H1 (cell line): ENCODE results near the gene SLC6A8. TPM values are rescaled to one million over a fixed set of nuclear protein-coding genes. Genes with fewer than 3 reads are reported as not detected.

ENCODE experiments used
- CTCF ChIA-PET: fragments of 300-600 bp; sonication (Branson Sonifier 250); formaldehyde crosslinking; loops from one replicate; lab custom pipeline; 2021; ENCODE audit not compliant: partially characterized antibody; lab: Charles Lee
- POLR2A ChIA-PET: fragments of 300-600 bp; sonication (Branson Sonifier 250); formaldehyde crosslinking; loops from one replicate; lab custom pipeline; 2021; ENCODE audit warnings: inconsistent platforms; ENCODE audit not compliant: partially characterized antibody; lab: Charles Lee
- DNase-seq, 2 experiments: peaks; one replicate each; pipeline versions ENCODE4 v3.0.0 to v3.0.0-alpha.2; 2010 to 2022; ENCODE audit warnings: low spot score in 2 of 2, low read depth in 1 of 2, mixed read lengths in 1 of 2
- FAIRE-seq: peaks from 2 replicates; lab custom pipeline; 2011; peaks lifted over from hg19 to GRCh38; lab: Jason Lieb, UNC
- H2AFZ ChIP-seq: 2 replicates; pipeline ENCODE4 v1.8.1; 2012; ENCODE audit warnings: low read length, inconsistent platforms
- H2AK5ac ChIP-seq: 2 replicates; pipeline ENCODE4 v1.6.1; 2013; ENCODE audit warnings: low read depth, low read length
- H2BK120ac ChIP-seq: replicated peaks from 2 replicates; pipeline ENCODE3; 2013; ENCODE audit warnings: low read depth, low read length, inconsistent platforms
- H2BK12ac ChIP-seq: 2 replicates; pipeline ENCODE4 v1.6.1; 2013; ENCODE audit warnings: low read depth, low read length
- H2BK15ac ChIP-seq: 2 replicates; pipeline ENCODE4 v1.6.1; 2013; ENCODE audit warnings: low read length
- H2BK20ac ChIP-seq: 2 replicates; pipeline ENCODE4 v1.6.1; 2013; ENCODE audit warnings: low read length
- H2BK5ac ChIP-seq: 2 replicates; pipeline ENCODE4 v1.6.1; 2013; ENCODE audit warnings: low read depth, low read length
- H3K14ac ChIP-seq: 2 replicates; pipeline ENCODE4 v1.6.1; 2013; ENCODE audit warnings: inconsistent platforms; ENCODE audit not compliant: insufficient read length
- H3K18ac ChIP-seq: 2 replicates; pipeline ENCODE4 v1.6.1; 2013; ENCODE audit warnings: low read length; ENCODE audit errors: extremely low read depth
- H3K23ac ChIP-seq: 2 replicates; pipeline ENCODE4 v1.6.1; 2013; ENCODE audit warnings: inconsistent platforms; ENCODE audit not compliant: insufficient read length
- H3K23me2 ChIP-seq: 2 replicates; pipeline ENCODE4 v1.6.1; 2013; ENCODE audit warnings: low read depth, low read length
- H3K27ac ChIP-seq: 2 replicates; pipeline ENCODE4 v1.6.1; 2011; ENCODE audit warnings: low read depth, low read length, inconsistent platforms
- H3K27me3 ChIP-seq, 4 experiments: replicated peaks in 1 of 4; 1 replicate in 1 of 4; 2 replicates in 3 of 4; pipeline versions ENCODE4 v1.6.1 to v1.8.1; 2011 to 2013; ENCODE audit warnings: low read length in 3 of 4, mild to moderate bottlenecking in 3 of 4, inconsistent platforms in 2 of 4, mixed read lengths in 2 of 4, moderate library complexity in 1 of 4; ENCODE audit not compliant: control insufficient read depth in 3 of 4, insufficient read depth in 3 of 4; ENCODE audit errors: extremely low read depth in 1 of 4
- H3K36me3 ChIP-seq, 4 experiments: 2 replicates each; pipeline versions ENCODE4 v1.6.1 to v1.8.1; 2011 to 2013; ENCODE audit warnings: mild to moderate bottlenecking in 4 of 4, low read length in 3 of 4, moderate library complexity in 2 of 4, control low read depth in 1 of 4, inconsistent platforms in 1 of 4; ENCODE audit not compliant: insufficient read depth in 4 of 4, control insufficient read depth in 2 of 4
- H3K4ac ChIP-seq: replicated peaks from 2 replicates; pipeline ENCODE3; 2013; ENCODE audit warnings: low read length, low read depth, mixed read lengths, inconsistent platforms; ENCODE audit not compliant: insufficient read length
- H3K4me1 ChIP-seq, 4 experiments: replicated peaks in 1 of 4; 1 replicate in 1 of 4; 2 replicates in 3 of 4; pipeline versions ENCODE4 v1.6.1 to v1.8.1; 2011 to 2013; ENCODE audit warnings: low read length in 3 of 4, inconsistent platforms in 2 of 4, mixed read lengths in 1 of 4; ENCODE audit not compliant: insufficient read depth in 4 of 4, control insufficient read depth in 3 of 4
- H3K4me2 ChIP-seq, 2 experiments: 2 replicates each; pipeline versions ENCODE4 v1.6.1 to v1.8.1; 2011 to 2013; ENCODE audit warnings: low read depth in 2 of 2, low read length in 2 of 2, control low read depth in 1 of 2, inconsistent platforms in 1 of 2, mild to moderate bottlenecking in 1 of 2; ENCODE audit not compliant: insufficient read depth in 1 of 2
- H3K4me3 ChIP-seq, 4 experiments: fragments of 200-600, 300-600 bp in 1 of 4; sonication (generic), shearing (Covaris generic), sonication (Bioruptor Twin) in 1 of 4; 2 replicates each; pipeline versions ENCODE4 v1.5.1 to v1.8.1; 2011 to 2016; ENCODE audit warnings: low read length in 4 of 4, low read depth in 3 of 4, control low read depth in 2 of 4, inconsistent platforms in 2 of 4, mild to moderate bottlenecking in 2 of 4, mixed read lengths in 1 of 4, moderate library complexity in 1 of 4; ENCODE audit not compliant: insufficient read depth in 2 of 4; ENCODE audit errors: extremely low read depth in 1 of 4
- H3K56ac ChIP-seq: replicated peaks from 2 replicates; pipeline ENCODE3; 2013; ENCODE audit warnings: low read depth, mild to moderate bottlenecking, mixed read lengths, low read length, inconsistent platforms; ENCODE audit not compliant: insufficient read length
- H3K79me1 ChIP-seq: 2 replicates; pipeline ENCODE4 v1.6.1; 2013; ENCODE audit warnings: low read depth, low read length, control low read depth
- H3K79me2 ChIP-seq, 2 experiments: 2 replicates each; pipeline versions ENCODE4 v1.6.1 to v1.8.1; 2012 to 2013; ENCODE audit warnings: low read length in 2 of 2, mild to moderate bottlenecking in 2 of 2, inconsistent platforms in 1 of 2; ENCODE audit not compliant: insufficient read depth in 2 of 2, control insufficient read depth in 1 of 2
- H3K9ac ChIP-seq, 4 experiments: replicated peaks in 1 of 4; 1 replicate in 1 of 4; 2 replicates in 3 of 4; pipeline versions ENCODE4 v1.6.1 to v1.8.1; 2011 to 2013; ENCODE audit warnings: low read depth in 3 of 4, low read length in 3 of 4, control low read depth in 2 of 4, mild to moderate bottlenecking in 2 of 4, moderate library complexity in 2 of 4, inconsistent platforms in 1 of 4; ENCODE audit errors: extremely low read depth in 1 of 4
- H3K9me3 ChIP-seq, 2 experiments: 2 replicates each; pipeline versions ENCODE4 v1.6.1 to v1.8.1; 2012 to 2013; ENCODE audit warnings: mild to moderate bottlenecking in 2 of 2, moderate library complexity in 2 of 2, control low read depth in 1 of 2, inconsistent platforms in 1 of 2, low read depth in 1 of 2, low read length in 1 of 2, mixed read lengths in 1 of 2; ENCODE audit not compliant: insufficient read depth in 2 of 2
- H4K20me1 ChIP-seq, 2 experiments: replicated peaks in 1 of 2; 2 replicates each; pipeline versions ENCODE3 to v1.8.1; 2011 to 2013; ENCODE audit warnings: inconsistent platforms in 2 of 2, low read length in 2 of 2, mild to moderate bottlenecking in 1 of 2; ENCODE audit not compliant: insufficient read depth in 2 of 2, control insufficient read depth in 1 of 2
- H4K5ac ChIP-seq: 2 replicates; pipeline ENCODE4 v1.6.1; 2013; ENCODE audit warnings: low read length, low read depth, mixed read lengths, inconsistent platforms; ENCODE audit not compliant: insufficient read length
- H4K8ac ChIP-seq: 2 replicates; pipeline ENCODE4 v1.8.0; 2013; ENCODE audit warnings: mild to moderate bottlenecking, moderate library complexity, low read length, inconsistent platforms; ENCODE audit not compliant: insufficient read depth; ENCODE audit errors: extremely low read depth
- H4K91ac ChIP-seq: replicated peaks from 2 replicates; pipeline ENCODE3; 2013; ENCODE audit warnings: low read length, mixed read lengths, inconsistent platforms; ENCODE audit not compliant: insufficient read length
- CBX8 ChIP-seq: fragments of 300-800, 300-1000 bp; sonication (generic); IDR thresholded peaks from 2 replicates; pipeline ENCODE4 v1.7.1; 2016; ENCODE audit warnings: low read depth, low read length, borderline replicate concordance
- CHD2 ChIP-seq: IDR thresholded peaks from 2 replicates; pipeline ENCODE4 v1.6.1; 2012; ENCODE audit warnings: low read length, improper control_type of control experiment
- CTBP2 ChIP-seq: IDR thresholded peaks from 2 replicates; pipeline ENCODE4 v1.7.0; 2011; ENCODE audit warnings: borderline replicate concordance, mild to moderate bottlenecking, moderate library complexity, mixed read lengths, low read length; ENCODE audit not compliant: insufficient read depth, insufficient read length
- EP300 ChIP-seq, 2 experiments: IDR thresholded peaks; 1 replicate in 1 of 2; 2 replicates in 1 of 2; pipeline ENCODE4 v1.6.1; 2011 to 2012; ENCODE audit warnings: low read depth in 2 of 2, low read length in 2 of 2, mild to moderate bottlenecking in 2 of 2, borderline replicate concordance in 1 of 2, inconsistent platforms in 1 of 2, moderate library complexity in 1 of 2
- GTF2F1 ChIP-seq: IDR thresholded peaks from 2 replicates; pipeline ENCODE4 v1.6.1; 2012; ENCODE audit warnings: low read depth, low read length, improper control_type of control experiment, borderline replicate concordance
- HDAC2 ChIP-seq, 2 experiments: fragments of 300-600 bp in 1 of 2; sonication (generic) in 1 of 2; IDR thresholded peaks; 2 replicates each; pipeline ENCODE4 v1.6.1; 2011 to 2012; ENCODE audit warnings: low read depth in 2 of 2, low read length in 2 of 2, mild to moderate bottlenecking in 2 of 2, moderate library complexity in 2 of 2, borderline replicate concordance in 1 of 2, inconsistent platforms in 1 of 2
- HDAC6 ChIP-seq: IDR thresholded peaks from one replicate; pipeline ENCODE4 v1.7.1; 2012; ENCODE audit warnings: low read depth, mild to moderate bottlenecking, inconsistent platforms, low read length, moderate library complexity
- KDM1A ChIP-seq: fragments of 200-600, 300-600 bp; sonication (generic); IDR thresholded peaks from 2 replicates; pipeline ENCODE4 v1.7.1; 2016; ENCODE audit warnings: mild to moderate bottlenecking, low read length, borderline replicate concordance
- PHF8 ChIP-seq: fragments of 200-600 bp; sonication (generic); conservative IDR thresholded peaks from 2 replicates; pipeline ENCODE4 v1.7.1; 2012; ENCODE audit warnings: low read depth, mild to moderate bottlenecking, inconsistent platforms, low read length, moderate library complexity
- SP1 ChIP-seq: IDR thresholded peaks from 2 replicates; pipeline ENCODE4 v1.6.1; 2011; ENCODE audit warnings: low read depth, low read length
- WGBS, 2 experiments: shearing (Covaris generic) in 1 of 2; methylation state at CpG; one replicate each; pipeline versions ENCODE4 v1.1.6 to v1.1.7; 2013 to 2015; ENCODE audit warnings: low lambda C conversion rate in 2 of 2, mixed read lengths in 2 of 2, inconsistent platforms in 1 of 2, low coverage in 1 of 2, missing lambda C conversion rate in 1 of 2; ENCODE audit not compliant: insufficient replicate concordance in 2 of 2, insufficient coverage in 1 of 2, insufficient read length in 1 of 2; ENCODE audit errors: extremely low coverage in 1 of 2, missing lambda C conversion rate in 1 of 2; 5-methylcytosine and 5-hydroxymethylcytosine counted together
- polyA plus RNA-seq, 7 experiments: library from polyadenylated mRNA; depleted of rRNA in 3 of 7; stranded (reverse) in 5 of 7; unstranded in 2 of 7; fragments of >200 nt in 5 of 7; fragments of 200-250 nt in 2 of 7; gene quantifications; 1 replicate in 5 of 7; 2 replicates in 1 of 7; 4 replicates in 1 of 7; pipeline versions ENCODE4 v1.2.1 to v1.2.3, GENCODE V29; 2011 to 2013; ENCODE audit warnings: missing spikeins in 2 of 7, mixed read lengths in 2 of 7
- total RNA-seq: library from RNA; stranded (reverse); fragmentation: NEBNext Ultra II Directional; extraction: Animal tissue kit (Norgen Biotek cat#: 25700); gene quantifications from 2 replicates; pipeline ENCODE4 v1.2.1, GENCODE V29; 2021
- TF ChIP-seq, protein P1 (sequence below): IDR thresholded peaks from 2 replicates; pipeline ENCODE4 v1.6.1; 2012; ENCODE audit warnings: low read length, inconsistent platforms

Gene SLC6A8
- total and polyA plus RNA-seq, 2 of the 8 experiments (the other 6 are each of a cell fraction or from before 2014, with no cell fraction given) = 87.7 to 94.7 TPM

- Histone ChIP-seq H4K8ac (no peak overlapping the region), H3K18ac (no peak overlapping the region), H2BK12ac (no peak overlapping the region), H2BK15ac (no peak overlapping the region), H3K27me3 (no peaks in the 10 kb centered on the region), H2AFZ (no peak overlapping the region), H3K14ac (no peak overlapping the region), H3K23ac (no peak overlapping the region), H2BK120ac (no peak overlapping the region), H3K79me2 (peaks cover 0 to 20% of the 10 kb centered on the region in 2 experiments; a peak in 2 of 4 replicates), H3K4ac (no peak overlapping the region), H3K27ac (no peak overlapping the region), H4K91ac (no peak overlapping the region), H4K5ac (no peak overlapping the region), H3K79me1 (peaks cover 3% of the 10 kb centered on the region; the same call in 1 of the 2 replicates), H4K20me1 (peaks cover 4 to 14% of the 10 kb centered on the region in 2 experiments), H2AK5ac (no peak overlapping the region), H3K4me2 (no peak overlapping the region), H3K9ac (no peak overlapping the region), H3K23me2 (peaks cover 5% of the 10 kb centered on the region; the same call in 1 of the 2 replicates), H2BK20ac (no peak overlapping the region), H2BK5ac (no peak overlapping the region), H3K56ac (no peak overlapping the region), H3K36me3 (peaks cover 6 to 46% (median 32%) of the 10 kb centered on the region in 4 experiments), H3K4me1 (peaks cover 0 to 9% (median 4%) of the 10 kb centered on the region in 4 experiments; a peak in 5 of 7 replicates), H3K9me3 (no peaks in the 10 kb centered on the region), H3K4me3 (no peak overlapping the region)
- POLR2A ChIA-PET = interaction anchor here (0.7 to 1.5 kb wide), 4 partner anchors 15 to 50 kb away, joined by 3 to 5 read pairs (median 3); no protein-coding TSS in a partner anchor
- FAIRE-seq (no peak), DNase-seq (no peak)
- CTCF ChIA-PET = interaction anchor here (1.0 to 2.5 kb wide), 2 partner anchors 9 to 11 kb away, joined by 3 to 9 read pairs; no protein-coding TSS in a partner anchor
- WGBS, 2 experiments = 73% methylated on average over 2 of the region's 2 CpGs; no CpG with 5 or more reads in 1 of the 2 experiments
- TF ChIP-seq EP300 (IDR thresholded peaks at IDR 0.05; ENCODE audit: borderline replicate concordance in 1 of 2, low read depth in 2 of 2, low read length in 2 of 2) (no peak), GTF2F1 (no peak), CHD2 (no peak), HDAC6 (no peak), KDM1A (no peak), CTBP2 (no peak), SP1 (no peak), PHF8 (no peak), CBX8 (no peak), HDAC2 (IDR thresholded peaks at IDR 0.05; ENCODE audit: borderline replicate concordance in 1 of 2, low read depth in 2 of 2, low read length in 2 of 2) (no peak)
- TF ChIP-seq, protein P1, sequence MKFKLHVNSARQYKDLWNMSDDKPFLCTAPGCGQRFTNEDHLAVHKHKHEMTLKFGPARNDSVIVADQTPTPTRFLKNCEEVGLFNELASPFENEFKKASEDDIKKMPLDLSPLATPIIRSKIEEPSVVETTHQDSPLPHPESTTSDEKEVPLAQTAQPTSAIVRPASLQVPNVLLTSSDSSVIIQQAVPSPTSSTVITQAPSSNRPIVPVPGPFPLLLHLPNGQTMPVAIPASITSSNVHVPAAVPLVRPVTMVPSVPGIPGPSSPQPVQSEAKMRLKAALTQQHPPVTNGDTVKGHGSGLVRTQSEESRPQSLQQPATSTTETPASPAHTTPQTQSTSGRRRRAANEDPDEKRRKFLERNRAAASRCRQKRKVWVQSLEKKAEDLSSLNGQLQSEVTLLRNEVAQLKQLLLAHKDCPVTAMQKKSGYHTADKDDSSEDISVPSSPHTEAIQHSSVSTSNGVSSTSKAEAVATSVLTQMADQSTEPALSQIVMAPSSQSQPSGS = no peak
These were observed 31.5 kb downstream of the SLC6A8 start for GRCh38 chrX:153719238-153719637.
